SK-N-SH (cell line): Measurements from ENCODE around the gene PECR. TPM values are rescaled to one million over a fixed set of nuclear protein-coding genes. Genes with fewer than 3 reads are reported as not detected.

Experiments
- CTCF ChIA-PET: fragments of 300-600, 350-600 bp; formaldehyde crosslinking; extraction: SDS; loops from one replicate; lab custom pipeline; 2021; lab: Yijun Ruan, JAX
- POLR2A ChIA-PET: fragments of 350-600 bp; sonication (Branson Sonifier 250); formaldehyde crosslinking; extraction: SDS; loops from one replicate; lab custom pipeline; 2020; ENCODE audit warnings: antibody characterized with exemption, inconsistent platforms; lab: Yijun Ruan, JAX
- DNase-seq: peaks from one replicate; pipeline ENCODE4 v3.0.0; 2012
- H2AFZ ChIP-seq: fragments of 200-600 bp; sonication (generic); 2 replicates; pipeline ENCODE4 v1.8.1; 2016; ENCODE audit warnings: antibody characterized with exemption, mild to moderate bottlenecking, low read depth
- H3F3A ChIP-seq: fragments of 200-600 bp; sonication (generic); replicated peaks from 2 replicates; pipeline ENCODE3; 2016; ENCODE audit warnings: antibody characterized with exemption, mild to moderate bottlenecking; ENCODE audit not compliant: insufficient read depth
- H3K27ac ChIP-seq, 2 experiments: fragments of 200-500 bp in 1 of 2; fragments of 200-600 bp in 1 of 2; sonication (Bioruptor generic) in 1 of 2; sonication (generic), shearing (Covaris generic) in 1 of 2; 2 replicates each; pipeline versions ENCODE4 v1.5.1 to v1.6.1; 2014 to 2016; ENCODE audit warnings: low read depth in 2 of 2, inconsistent platforms in 1 of 2, low read length in 1 of 2, mild to moderate bottlenecking in 1 of 2, mixed read lengths in 1 of 2
- H3K27me3 ChIP-seq: fragments of 200-600 bp; sonication (generic), shearing (Covaris generic); 2 replicates; pipeline ENCODE4 v1.6.1; 2016; ENCODE audit warnings: mixed run types; ENCODE audit not compliant: insufficient read depth
- H3K36me3 ChIP-seq, 2 experiments: fragments of 200-500 bp in 1 of 2; fragments of 200-600 bp in 1 of 2; sonication (Bioruptor generic) in 1 of 2; sonication (generic) in 1 of 2; replicated peaks in 1 of 2; 2 replicates each; pipeline versions ENCODE3 to v1.5.1; 2014 to 2016; ENCODE audit warnings: low read length in 1 of 2, mild to moderate bottlenecking in 1 of 2; ENCODE audit not compliant: insufficient read depth in 2 of 2, control insufficient read depth in 1 of 2
- H3K4me1 ChIP-seq, 2 experiments: fragments of 200-500 bp in 1 of 2; fragments of 200-600 bp in 1 of 2; sonication (Bioruptor generic) in 1 of 2; sonication (generic), shearing (Covaris generic) in 1 of 2; 2 replicates each; pipeline versions ENCODE4 v1.5.1 to v1.6.1; 2014 to 2016; ENCODE audit warnings: low read depth in 1 of 2, low read length in 1 of 2, mixed run types in 1 of 2; ENCODE audit not compliant: insufficient read depth in 2 of 2, control insufficient read depth in 1 of 2
- H3K4me2 ChIP-seq: fragments of 200-600 bp; sonication (generic), shearing (Covaris generic); 2 replicates; pipeline ENCODE4 v1.6.1; 2017; ENCODE audit warnings: mixed run types
- H3K4me3 ChIP-seq, 2 experiments: fragments of 200-500 bp in 1 of 2; fragments of 200-600 bp in 1 of 2; sonication (Bioruptor generic) in 1 of 2; sonication (generic), shearing (Covaris generic) in 1 of 2; 2 replicates each; pipeline versions ENCODE4 v1.5.1 to v1.8.1; 2014 to 2016; ENCODE audit warnings: low read depth in 2 of 2, inconsistent platforms in 1 of 2, low read length in 1 of 2, mild to moderate bottlenecking in 1 of 2, mixed read lengths in 1 of 2, moderate library complexity in 1 of 2
- H3K79me2 ChIP-seq: fragments of 200-600 bp; sonication (generic); 2 replicates; pipeline ENCODE4 v1.8.1; 2017; ENCODE audit warnings: mild to moderate bottlenecking; ENCODE audit not compliant: insufficient read depth
- H3K9ac ChIP-seq: fragments of 200-600 bp; sonication (generic); 2 replicates; pipeline ENCODE4 v1.6.1; 2017; ENCODE audit warnings: mixed run types
- H3K9me2 ChIP-seq: fragments of 200-600 bp; sonication (generic); 2 replicates; pipeline ENCODE4 v1.6.1; 2017; ENCODE audit warnings: mixed run types
- H3K9me3 ChIP-seq: fragments of 200-600 bp; sonication (generic); 2 replicates; pipeline ENCODE4 v1.6.1; 2017; ENCODE audit warnings: mixed run types, mild to moderate bottlenecking, moderate library complexity
- H4K20me1 ChIP-seq: fragments of 200-600 bp; sonication (generic); 2 replicates; pipeline ENCODE4 v1.6.1; 2017; ENCODE audit warnings: mild to moderate bottlenecking, mixed run types; ENCODE audit not compliant: insufficient read depth
- EZH2phosphoT487 ChIP-seq: fragments of 200-600 bp; sonication (generic); IDR thresholded peaks from 2 replicates; pipeline ENCODE4 v1.6.1; 2017; ENCODE audit warnings: low read depth, mixed run types, mild to moderate bottlenecking, antibody characterized with exemption, moderate library complexity, borderline replicate concordance
- FOXM1 ChIP-seq: IDR thresholded peaks from 2 replicates; pipeline ENCODE4 v1.4.0; 2012; ENCODE audit warnings: low read depth, mild to moderate bottlenecking
- GABPA ChIP-seq: IDR thresholded peaks from 2 replicates; pipeline ENCODE4 v1.4.0; 2012; ENCODE audit warnings: low read depth, mild to moderate bottlenecking
- GATA2 ChIP-seq: sonication (generic); formaldehyde crosslinking; IDR thresholded peaks from 2 replicates; pipeline ENCODE4 v1.5.0; 2020; ENCODE audit warnings: mild to moderate bottlenecking, missing genetic modification reagents
- JUND ChIP-seq: IDR thresholded peaks from 2 replicates; pipeline ENCODE4 v1.4.0; 2012
- PBX3 ChIP-seq: IDR thresholded peaks from 2 replicates; pipeline ENCODE4; 2012
- RCOR1 ChIP-seq: fragments of 150-350 bp; IDR thresholded peaks from 2 replicates; pipeline ENCODE4 v1.6.1; 2017; ENCODE audit warnings: antibody characterized with exemption, low read length
- SIN3A ChIP-seq: IDR thresholded peaks from 2 replicates; pipeline ENCODE4 v1.6.1; 2012; ENCODE audit warnings: low read depth, mild to moderate bottlenecking, low read length, moderate library complexity, borderline replicate concordance
- SMC3 ChIP-seq: IDR thresholded peaks from 2 replicates; pipeline ENCODE4 v1.6.1; 2012; ENCODE audit warnings: low read depth, low read length, improper control_type of control experiment
- ZBTB33 ChIP-seq: IDR thresholded peaks from 2 replicates; pipeline ENCODE4 v1.4.0; 2012; ENCODE audit warnings: low read depth, borderline replicate concordance
- WGBS: methylation state at CpG from one replicate; pipeline ENCODE4 v1.1.6; 2017; ENCODE audit warnings: low lambda C conversion rate; 5-methylcytosine and 5-hydroxymethylcytosine counted together
- polyA plus RNA-seq, 3 experiments: library from polyadenylated mRNA; depleted of rRNA; stranded (reverse); fragments of >200 nt; gene quantifications; 2 replicates each; pipeline ENCODE4 v1.2.3, GENCODE V29; 2012
- TF ChIP-seq, protein P1 (sequence below): IDR thresholded peaks from 2 replicates; pipeline ENCODE4 v1.4.0; 2012; ENCODE audit warnings: low read depth
- TF ChIP-seq, protein P2 (sequence below): IDR thresholded peaks from 2 replicates; pipeline ENCODE4 v1.6.1; 2012; ENCODE audit warnings: mild to moderate bottlenecking, low read depth, low read length, moderate library complexity
- TF ChIP-seq, protein P3 (sequence below): fragments of 150-350 bp; IDR thresholded peaks from 2 replicates; pipeline ENCODE4 v1.6.1; 2017; ENCODE audit warnings: antibody characterized with exemption, low read length, low read depth, borderline replicate concordance

The PECR gene
- polyA plus RNA-seq, 1 of the 3 experiments (the other 2 are of a cell fraction), result 18.6 TPM

DNA sequence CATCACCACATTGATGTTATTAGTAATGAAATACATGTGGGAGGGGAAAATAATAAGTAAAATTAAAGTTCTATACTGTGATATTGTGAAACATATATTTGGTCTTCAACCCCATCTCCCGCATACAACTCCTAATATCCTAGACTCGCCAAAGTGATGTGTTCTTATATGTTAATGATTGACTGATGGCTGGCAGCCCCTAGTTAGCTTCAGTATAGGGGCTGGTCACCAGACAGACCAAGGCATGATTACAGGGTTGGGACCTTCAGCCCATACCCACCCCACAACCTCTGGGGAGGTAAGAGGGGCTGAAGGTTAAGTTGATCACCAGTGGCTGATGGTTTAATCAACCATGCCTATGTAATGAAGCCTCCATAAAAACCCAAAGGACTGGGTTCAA, 40.2 kb downstream of the PECR start (continued):
- TF ChIP-seq ZBTB33, result no peak
- TF ChIP-seq, protein P1, sequence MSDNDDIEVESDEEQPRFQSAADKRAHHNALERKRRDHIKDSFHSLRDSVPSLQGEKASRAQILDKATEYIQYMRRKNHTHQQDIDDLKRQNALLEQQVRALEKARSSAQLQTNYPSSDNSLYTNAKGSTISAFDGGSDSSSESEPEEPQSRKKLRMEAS, result no peak
- TF ChIP-seq, protein P2, sequence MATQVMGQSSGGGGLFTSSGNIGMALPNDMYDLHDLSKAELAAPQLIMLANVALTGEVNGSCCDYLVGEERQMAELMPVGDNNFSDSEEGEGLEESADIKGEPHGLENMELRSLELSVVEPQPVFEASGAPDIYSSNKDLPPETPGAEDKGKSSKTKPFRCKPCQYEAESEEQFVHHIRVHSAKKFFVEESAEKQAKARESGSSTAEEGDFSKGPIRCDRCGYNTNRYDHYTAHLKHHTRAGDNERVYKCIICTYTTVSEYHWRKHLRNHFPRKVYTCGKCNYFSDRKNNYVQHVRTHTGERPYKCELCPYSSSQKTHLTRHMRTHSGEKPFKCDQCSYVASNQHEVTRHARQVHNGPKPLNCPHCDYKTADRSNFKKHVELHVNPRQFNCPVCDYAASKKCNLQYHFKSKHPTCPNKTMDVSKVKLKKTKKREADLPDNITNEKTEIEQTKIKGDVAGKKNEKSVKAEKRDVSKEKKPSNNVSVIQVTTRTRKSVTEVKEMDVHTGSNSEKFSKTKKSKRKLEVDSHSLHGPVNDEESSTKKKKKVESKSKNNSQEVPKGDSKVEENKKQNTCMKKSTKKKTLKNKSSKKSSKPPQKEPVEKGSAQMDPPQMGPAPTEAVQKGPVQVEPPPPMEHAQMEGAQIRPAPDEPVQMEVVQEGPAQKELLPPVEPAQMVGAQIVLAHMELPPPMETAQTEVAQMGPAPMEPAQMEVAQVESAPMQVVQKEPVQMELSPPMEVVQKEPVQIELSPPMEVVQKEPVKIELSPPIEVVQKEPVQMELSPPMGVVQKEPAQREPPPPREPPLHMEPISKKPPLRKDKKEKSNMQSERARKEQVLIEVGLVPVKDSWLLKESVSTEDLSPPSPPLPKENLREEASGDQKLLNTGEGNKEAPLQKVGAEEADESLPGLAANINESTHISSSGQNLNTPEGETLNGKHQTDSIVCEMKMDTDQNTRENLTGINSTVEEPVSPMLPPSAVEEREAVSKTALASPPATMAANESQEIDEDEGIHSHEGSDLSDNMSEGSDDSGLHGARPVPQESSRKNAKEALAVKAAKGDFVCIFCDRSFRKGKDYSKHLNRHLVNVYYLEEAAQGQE, result no peak

DNA sequence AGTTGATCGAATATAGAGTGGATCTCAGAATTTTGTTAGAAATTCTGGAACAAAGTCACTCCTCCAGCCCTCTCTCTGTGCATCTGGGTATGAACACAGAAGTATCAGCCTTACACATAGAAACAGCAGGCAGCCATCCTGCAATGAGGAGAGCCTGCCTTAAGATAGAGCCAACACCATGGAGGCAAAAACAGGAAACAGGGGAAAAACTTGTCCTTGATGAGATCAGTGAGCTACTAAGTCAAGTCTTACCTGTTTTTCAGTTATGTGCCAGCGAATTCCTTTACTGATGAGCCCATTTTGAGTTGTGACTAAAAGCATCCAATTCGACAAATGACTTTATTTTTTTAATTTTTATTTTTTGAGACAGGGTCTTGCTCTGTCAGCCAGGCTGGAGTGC, 41.7 kb downstream of the PECR start:
- H3K4me2 ChIP-seq, result no peak overlapping the region
- no peak overlapping the region for H3K4me3 ChIP-seq
- peaks cover 0 to 5% of the 10 kb centered on the region in 2 experiments; a peak in 1 of 4 replicates for H3K4me1 ChIP-seq
- H3K9ac ChIP-seq, result no peak overlapping the region
- H3F3A ChIP-seq, result no peaks in the 10 kb centered on the region
- no peaks in the 10 kb centered on the region for H3K79me2 ChIP-seq
- no peak overlapping the region for H2AFZ ChIP-seq
- CTCF ChIA-PET, result interaction anchor here (0.6 to 1.5 kb wide), 2 partner anchors 17 to 27 kb away, joined by 3 to 7 read pairs; no protein-coding TSS in a partner anchor
- POLR2A ChIA-PET, result no interaction called here
- no peak for DNase-seq
- H3K27me3 ChIP-seq, result no peaks in the 10 kb centered on the region
- peaks cover 14 to 19% of the 10 kb centered on the region in 2 experiments for H3K36me3 ChIP-seq
- H3K9me2 ChIP-seq, result no peaks in the 10 kb centered on the region
- no peak for TF ChIP-seq JUND
- TF ChIP-seq SMC3, result no peak
- no peak for TF ChIP-seq SIN3A
- TF ChIP-seq EZH2phosphoT487, result no peak
- no peak for TF ChIP-seq GATA2
- TF ChIP-seq, protein P3, sequence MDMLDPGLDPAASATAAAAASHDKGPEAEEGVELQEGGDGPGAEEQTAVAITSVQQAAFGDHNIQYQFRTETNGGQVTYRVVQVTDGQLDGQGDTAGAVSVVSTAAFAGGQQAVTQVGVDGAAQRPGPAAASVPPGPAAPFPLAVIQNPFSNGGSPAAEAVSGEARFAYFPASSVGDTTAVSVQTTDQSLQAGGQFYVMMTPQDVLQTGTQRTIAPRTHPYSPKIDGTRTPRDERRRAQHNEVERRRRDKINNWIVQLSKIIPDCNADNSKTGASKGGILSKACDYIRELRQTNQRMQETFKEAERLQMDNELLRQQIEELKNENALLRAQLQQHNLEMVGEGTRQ, result no peak
- TF ChIP-seq FOXM1, result no peak
- TF ChIP-seq PBX3, result no peak
- TF ChIP-seq RCOR1, result no peak
- no peak for TF ChIP-seq GABPA
- TF ChIP-seq, all 33 proteins: peak for 0
- WGBS, result 90% methylated on average over 3 of the region's 3 CpGs
- Histone ChIP-seq H3K9me3 (no peaks in the 10 kb centered on the region), H4K20me1 (no peaks in the 10 kb centered on the region), H3K27ac (no peak overlapping the region)
